HG03520 (cell line): ENCODE results near the gene RRAGC.
"Not testable (repeated sequence)": the region's sequence is repeated elsewhere in the genome, so short reads cannot be mapped to it uniquely, and the experiment has no call there.

Experiments
- ATAC-seq: cut with Tn5 transposase; IDR thresholded peaks from one replicate; pipeline ENCODE4 v1.9.1; 2021; ENCODE audit warnings: mild to moderate bottlenecking, moderate library complexity; ENCODE audit not compliant: unreplicated experiment

Gene RRAGC

GRCh38 chr1:38858833-38859560 is 575 bp downstream of the RRAGC start:
- ATAC-seq, result peak; percentile 21

- ATAC-seq, result no peak
These were observed 6.8 kb downstream of the RRAGC start for GRCh38 chr1:38852780-38853179.

- no peak for ATAC-seq
These were observed 11.5 kb downstream of the RRAGC start for GRCh38 chr1:38848071-38848470.

- ATAC-seq, result no peak
These were observed 13.4 kb downstream of the RRAGC start for GRCh38 chr1:38846210-38846609.

- not testable (repeated sequence) for ATAC-seq
These were observed 14.5 kb downstream of the RRAGC start for GRCh38 chr1:38845088-38845487.

- ATAC-seq, result no peak
These were observed 19.3 kb downstream of the RRAGC start for GRCh38 chr1:38840281-38840680.

- ATAC-seq, result no peak
These were observed 20.2 kb downstream of the RRAGC start for GRCh38 chr1:38839363-38839762.

GRCh38 chr1:38836316-38836715 is 23.3 kb downstream of the RRAGC start:
- ATAC-seq, result not testable (repeated sequence)

- no peak for ATAC-seq
These were observed 24.4 kb downstream of the RRAGC start for GRCh38 chr1:38834937-38835827.

GRCh38 chr1:38834221-38834782 is 25.3 kb downstream of the RRAGC start:
- ATAC-seq, result no peak

- no peak for ATAC-seq
These were observed 26.4 kb downstream of the RRAGC start for GRCh38 chr1:38833146-38833545.

- ATAC-seq, result no peak
These were observed 27.2 kb downstream of the RRAGC start for GRCh38 chr1:38832370-38832734.

- ATAC-seq, result no peak
These were observed 27.7 kb downstream of the RRAGC start for GRCh38 chr1:38831731-38832369.

GRCh38 chr1:38829368-38829767 is 30.2 kb downstream of the RRAGC start:
- no peak for ATAC-seq

GRCh38 chr1:38827318-38827717 is 32.3 kb downstream of the RRAGC start:
- ATAC-seq, result no peak

GRCh38 chr1:38826886-38827285 is 32.7 kb downstream of the RRAGC start:
- ATAC-seq, result no peak

- no peak for ATAC-seq
These were observed 33.3 kb downstream of the RRAGC start for GRCh38 chr1:38826262-38826661.

GRCh38 chr1:38820860-38821259 is 38.7 kb downstream of the RRAGC start:
- ATAC-seq, result no peak

- no peak for ATAC-seq
These were observed 40.1 kb downstream of the RRAGC start for GRCh38 chr1:38819516-38819915.

- no peak for ATAC-seq
These were observed 40.5 kb downstream of the RRAGC start for GRCh38 chr1:38819040-38819439.
